Measurements from ENCODE around the gene SETD2.

Gene SETD2

GRCh38 chr3:46971742-46972141 lies 192.2 kb downstream of the SETD2 start:
- TF ChIP-seq GATA2 (IDR thresholded peaks at IDR 0.05; ENCODE audit: low read depth, low read length) (no peak), GATA3 (IDR thresholded peaks at IDR 0.05; ENCODE audit: low read depth, low read length) (no peak)

DNA sequence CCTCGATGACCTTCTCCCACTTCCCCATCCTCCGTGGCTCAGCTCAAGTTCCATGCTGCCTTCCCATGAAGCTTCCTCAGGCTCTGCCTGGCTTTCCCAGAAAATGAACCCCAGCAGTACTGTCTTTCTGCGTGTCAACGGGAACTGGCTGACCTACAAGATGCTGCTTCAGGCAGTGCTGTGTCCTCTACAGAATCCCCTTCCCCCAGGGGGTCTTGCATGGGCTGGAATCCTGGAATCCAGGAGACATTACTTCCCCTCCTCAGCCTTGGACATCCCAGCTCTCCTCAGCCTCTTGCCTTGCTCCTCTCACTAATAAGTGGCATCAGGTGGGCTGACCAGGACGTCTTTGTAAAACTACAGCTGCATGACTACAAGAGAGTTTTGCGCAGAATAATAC lies 192.8 kb downstream of the SETD2 start:
- TF ChIP-seq GATA2 (IDR thresholded peaks at IDR 0.05; ENCODE audit: low read depth, low read length) (no peak), GATA3 (IDR thresholded peaks at IDR 0.05; ENCODE audit: low read depth, low read length) (no peak)

- TF ChIP-seq GATA2 (IDR thresholded peaks at IDR 0.05; ENCODE audit: low read depth, low read length) (no peak), GATA3 (IDR thresholded peaks at IDR 0.05; ENCODE audit: low read depth, low read length) (no peak)
Measured at GRCh38 chr3:46970391-46971091, 193.4 kb downstream of the SETD2 start.

GRCh38 chr3:46968783-46969428 lies 195.0 kb downstream of the SETD2 start:
- TF ChIP-seq GATA3 (IDR thresholded peaks at IDR 0.05; ENCODE audit: low read depth, low read length) (no peak), GATA2 (IDR thresholded peaks at IDR 0.05; ENCODE audit: low read depth, low read length) (no peak)

DNA sequence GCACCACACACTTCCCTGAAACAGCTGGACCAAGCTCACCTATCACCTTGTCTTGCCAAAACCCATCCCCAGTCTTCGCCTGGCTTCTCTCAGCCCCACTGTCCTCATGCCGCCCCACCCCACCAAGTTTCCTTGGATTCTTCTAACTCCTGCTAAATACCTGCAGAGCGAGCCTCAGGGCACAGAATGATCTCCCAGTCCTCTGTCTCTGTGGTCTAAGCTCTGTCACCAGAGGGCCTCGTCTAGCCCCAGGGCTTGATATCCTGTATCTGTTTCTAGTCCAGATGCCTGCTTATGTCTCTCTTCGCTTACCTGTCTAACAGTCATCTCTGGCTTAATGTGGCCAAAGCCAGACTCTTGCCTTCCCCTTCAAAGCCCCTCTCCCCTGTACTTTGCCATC lies 197.1 kb downstream of the SETD2 start:
- TF ChIP-seq GATA2 (IDR thresholded peaks at IDR 0.05; ENCODE audit: low read depth, low read length) (no peak), GATA3 (IDR thresholded peaks at IDR 0.05; ENCODE audit: low read depth, low read length) (no peak)
